Measurements from ENCODE around the gene CTAGE1. TPM values are rescaled to one million over a fixed set of nuclear protein-coding genes. Genes with fewer than 3 reads are reported as not detected.
A peak's percentile ranks its signal among the peaks of the same experiment; 100 is the strongest.

Gene CTAGE1
- total and polyA plus RNA-seq, 2 donors (not counting 1 experiment from before 2014, with no cell fraction given): under 0.01 TPM; not detected in 1

DNA sequence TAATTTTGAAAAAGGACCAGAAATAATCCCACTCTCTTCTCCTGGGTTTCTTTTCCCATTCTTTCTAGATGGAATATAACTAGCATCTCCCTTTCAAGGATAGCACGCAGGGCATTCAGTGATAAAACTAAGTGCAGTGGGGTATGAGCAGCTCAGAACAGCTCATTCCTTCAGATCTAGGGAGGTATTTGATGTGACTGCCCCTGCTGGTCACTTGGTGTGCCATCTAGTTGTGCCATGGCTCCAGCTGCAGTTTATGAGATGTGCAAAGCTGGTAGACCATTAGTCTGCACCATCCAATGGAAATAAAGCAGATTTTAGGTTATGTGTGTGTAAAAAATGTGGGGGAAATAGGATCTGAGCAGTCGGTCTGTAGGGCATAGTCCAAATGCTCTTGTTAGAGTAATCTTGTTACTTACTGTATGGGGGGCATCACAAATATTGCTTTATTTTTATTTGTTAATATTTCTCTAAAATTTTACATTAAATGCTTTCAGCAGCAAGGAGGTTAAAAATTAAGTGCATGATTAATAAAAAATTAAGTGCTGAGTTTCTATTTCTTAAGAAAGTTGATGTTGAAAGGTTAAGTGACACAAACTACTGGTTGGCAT lies 38.9 kb downstream of the CTAGE1 start:
- H4K20me1 ChIP-seq (ENCODE audit: control insufficient read depth, extremely low read depth, insufficient read depth, low read length): no peaks in the 10 kb centered on the region
- no peaks in the 10 kb centered on the region for H3K27me3 ChIP-seq (ENCODE audit: control insufficient read depth, insufficient read depth, low read length)
- no peak overlapping the region for H3K4me2 ChIP-seq (ENCODE audit: extremely low read depth, insufficient read depth, low read length)
- no peak overlapping the region for H3K4me3 ChIP-seq (replicated peaks in 1 of 4; ENCODE audit: control extremely low read depth in 1 of 4, insufficient read depth in 1 of 4, low read depth in 3 of 4, low read length in 4 of 4)
- no peak overlapping the region for H3K9ac ChIP-seq (ENCODE audit: insufficient read depth, low read length)
- TF ChIP-seq EZH2 (IDR thresholded peaks at IDR 0.05; ENCODE audit: low read length, missing control alignments): no peak
- TF ChIP-seq, protein P1, sequence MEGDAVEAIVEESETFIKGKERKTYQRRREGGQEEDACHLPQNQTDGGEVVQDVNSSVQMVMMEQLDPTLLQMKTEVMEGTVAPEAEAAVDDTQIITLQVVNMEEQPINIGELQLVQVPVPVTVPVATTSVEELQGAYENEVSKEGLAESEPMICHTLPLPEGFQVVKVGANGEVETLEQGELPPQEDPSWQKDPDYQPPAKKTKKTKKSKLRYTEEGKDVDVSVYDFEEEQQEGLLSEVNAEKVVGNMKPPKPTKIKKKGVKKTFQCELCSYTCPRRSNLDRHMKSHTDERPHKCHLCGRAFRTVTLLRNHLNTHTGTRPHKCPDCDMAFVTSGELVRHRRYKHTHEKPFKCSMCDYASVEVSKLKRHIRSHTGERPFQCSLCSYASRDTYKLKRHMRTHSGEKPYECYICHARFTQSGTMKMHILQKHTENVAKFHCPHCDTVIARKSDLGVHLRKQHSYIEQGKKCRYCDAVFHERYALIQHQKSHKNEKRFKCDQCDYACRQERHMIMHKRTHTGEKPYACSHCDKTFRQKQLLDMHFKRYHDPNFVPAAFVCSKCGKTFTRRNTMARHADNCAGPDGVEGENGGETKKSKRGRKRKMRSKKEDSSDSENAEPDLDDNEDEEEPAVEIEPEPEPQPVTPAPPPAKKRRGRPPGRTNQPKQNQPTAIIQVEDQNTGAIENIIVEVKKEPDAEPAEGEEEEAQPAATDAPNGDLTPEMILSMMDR (conservative IDR thresholded peaks at IDR 0.05 in 1 of 2, IDR thresholded peaks at IDR 0.05 in 1 of 2; ENCODE audit: low read depth in 1 of 2, low read length in 2 of 2): peak; percentile 20 to 44
- no peaks in the 10 kb centered on the region for H3K36me3 ChIP-seq (ENCODE audit: control insufficient read depth, insufficient read depth, low read length)
- H3K27ac ChIP-seq (ENCODE audit: insufficient read depth, low read length): no peak overlapping the region
- no peaks in the 10 kb centered on the region for H3K4me1 ChIP-seq (ENCODE audit: control insufficient read depth, extremely low read depth, insufficient read depth, low read length)
- H3K79me2 ChIP-seq (ENCODE audit: control insufficient read depth, insufficient read depth, low read length): no peaks in the 10 kb centered on the region
- no peak overlapping the region for H2AFZ ChIP-seq (ENCODE audit: low read length)
- peak; percentile 20 to 22 for DNase-seq (ENCODE audit: low read depth in 2 of 2)
- no peaks in the 10 kb centered on the region for H3K9me3 ChIP-seq (ENCODE audit: control insufficient read depth, insufficient read depth, low read depth, low read length)

DNA sequence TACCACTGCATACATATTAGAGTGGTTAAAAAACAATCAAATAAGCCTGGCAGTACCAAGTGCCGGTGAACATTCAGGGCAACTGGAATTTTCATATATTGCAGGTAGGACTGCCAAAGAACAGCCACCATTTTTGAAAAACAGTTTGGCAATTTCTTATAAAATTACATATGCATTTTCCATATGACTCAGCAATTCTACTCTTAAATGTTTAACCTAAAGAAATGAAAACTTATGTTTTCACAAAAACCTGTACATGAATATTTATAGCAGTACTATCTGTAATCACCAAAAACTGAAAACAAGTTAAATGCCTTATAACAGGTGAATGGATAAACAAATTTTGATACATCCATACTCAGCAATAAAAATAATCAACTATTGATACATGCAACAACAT lies 39.9 kb downstream of the CTAGE1 start:
- H3K36me3 ChIP-seq (ENCODE audit: control insufficient read depth, insufficient read depth, low read length): no peaks in the 10 kb centered on the region
- H3K9ac ChIP-seq (ENCODE audit: insufficient read depth, low read length): no peak overlapping the region
- H3K9me3 ChIP-seq (ENCODE audit: control insufficient read depth, insufficient read depth, low read depth, low read length): no peaks in the 10 kb centered on the region
- H3K4me3 ChIP-seq (replicated peaks in 1 of 4; ENCODE audit: control extremely low read depth in 1 of 4, insufficient read depth in 1 of 4, low read depth in 3 of 4, low read length in 4 of 4): no peak overlapping the region
- H3K27ac ChIP-seq (ENCODE audit: insufficient read depth, low read length): no peak overlapping the region
- no peaks in the 10 kb centered on the region for H3K27me3 ChIP-seq (ENCODE audit: control insufficient read depth, insufficient read depth, low read length)
- no peaks in the 10 kb centered on the region for H3K79me2 ChIP-seq (ENCODE audit: control insufficient read depth, insufficient read depth, low read length)
- no peak overlapping the region for H2AFZ ChIP-seq (ENCODE audit: low read length)
- H3K4me2 ChIP-seq (ENCODE audit: extremely low read depth, insufficient read depth, low read length): no peak overlapping the region
- TF ChIP-seq EZH2 (IDR thresholded peaks at IDR 0.05; ENCODE audit: low read length, missing control alignments): no peak
- TF ChIP-seq, protein P1 (conservative IDR thresholded peaks at IDR 0.05 in 1 of 2, IDR thresholded peaks at IDR 0.05 in 1 of 2; ENCODE audit: low read depth in 1 of 2, low read length in 2 of 2): no peak
- DNase-seq (ENCODE audit: low read depth in 2 of 2): no peak
- H4K20me1 ChIP-seq (ENCODE audit: control insufficient read depth, extremely low read depth, insufficient read depth, low read length): no peaks in the 10 kb centered on the region
- no peaks in the 10 kb centered on the region for H3K4me1 ChIP-seq (ENCODE audit: control insufficient read depth, extremely low read depth, insufficient read depth, low read length)

DNA sequence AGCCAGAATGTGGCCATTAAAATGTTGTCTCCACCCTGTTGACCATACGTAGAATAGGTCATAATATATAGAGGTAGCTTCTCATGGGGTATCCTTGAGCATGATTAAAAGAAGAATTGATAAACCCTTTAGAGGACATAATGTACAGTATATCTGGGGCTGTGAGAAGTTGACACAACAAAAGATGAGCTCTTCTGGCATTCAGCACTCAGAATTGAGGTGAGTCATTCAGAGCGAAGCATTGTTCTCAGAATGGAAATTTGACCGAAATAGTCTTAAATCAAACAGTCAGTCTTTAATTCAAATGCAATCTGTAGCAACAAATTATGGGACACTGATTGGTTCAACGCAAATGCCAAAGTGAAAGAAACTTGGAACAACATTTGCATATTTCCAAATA lies 47.3 kb downstream of the CTAGE1 start:
- TF ChIP-seq EZH2 (IDR thresholded peaks at IDR 0.05; ENCODE audit: low read length, missing control alignments): no peak
- TF ChIP-seq, protein P1 (conservative IDR thresholded peaks at IDR 0.05 in 1 of 2, IDR thresholded peaks at IDR 0.05 in 1 of 2; ENCODE audit: low read depth in 1 of 2, low read length in 2 of 2): no peak
- no peaks in the 10 kb centered on the region for H3K79me2 ChIP-seq (ENCODE audit: control insufficient read depth, insufficient read depth, low read length)
- no peaks in the 10 kb centered on the region for H3K4me1 ChIP-seq (ENCODE audit: control insufficient read depth, extremely low read depth, insufficient read depth, low read length)
- no peak overlapping the region for H3K27ac ChIP-seq (ENCODE audit: insufficient read depth, low read length)
- no peaks in the 10 kb centered on the region for H3K27me3 ChIP-seq (ENCODE audit: control insufficient read depth, insufficient read depth, low read length)
- DNase-seq (ENCODE audit: low read depth in 2 of 2): no peak
- no peak overlapping the region for H2AFZ ChIP-seq (ENCODE audit: low read length)
- no peaks in the 10 kb centered on the region for H4K20me1 ChIP-seq (ENCODE audit: control insufficient read depth, extremely low read depth, insufficient read depth, low read length)
- H3K9ac ChIP-seq (ENCODE audit: insufficient read depth, low read length): no peak overlapping the region
- no peaks in the 10 kb centered on the region for H3K36me3 ChIP-seq (ENCODE audit: control insufficient read depth, insufficient read depth, low read length)
- no peaks in the 10 kb centered on the region for H3K9me3 ChIP-seq (ENCODE audit: control insufficient read depth, insufficient read depth, low read depth, low read length)
- H3K4me2 ChIP-seq (ENCODE audit: extremely low read depth, insufficient read depth, low read length): no peak overlapping the region
- no peak overlapping the region for H3K4me3 ChIP-seq (replicated peaks in 1 of 4; ENCODE audit: control extremely low read depth in 1 of 4, insufficient read depth in 1 of 4, low read depth in 3 of 4, low read length in 4 of 4)
